DND-41 (cell line): ENCODE measurements around the gene ABLIM2.

Experiments used
- EZH2 ChIP-seq: IDR thresholded peaks from 3 replicates; pipeline ENCODE4 v1.6.1; 2012; ENCODE audit warnings: borderline replicate concordance, low read depth, mild to moderate bottlenecking, moderate library complexity, low read length, inconsistent platforms; ENCODE audit not compliant: severe bottlenecking
- TF ChIP-seq, protein P1 (sequence below): IDR thresholded peaks from 2 replicates; pipeline ENCODE4 v1.5.1; 2012; ENCODE audit warnings: borderline replicate concordance, low read length, moderate library complexity, mild to moderate bottlenecking; ENCODE audit not compliant: poor library complexity, severe bottlenecking; ENCODE audit errors: extremely low read depth

GRCh38 chr4:8121292-8122015 is 37.2 kb downstream of the ABLIM2 start:
- TF ChIP-seq, protein P1, sequence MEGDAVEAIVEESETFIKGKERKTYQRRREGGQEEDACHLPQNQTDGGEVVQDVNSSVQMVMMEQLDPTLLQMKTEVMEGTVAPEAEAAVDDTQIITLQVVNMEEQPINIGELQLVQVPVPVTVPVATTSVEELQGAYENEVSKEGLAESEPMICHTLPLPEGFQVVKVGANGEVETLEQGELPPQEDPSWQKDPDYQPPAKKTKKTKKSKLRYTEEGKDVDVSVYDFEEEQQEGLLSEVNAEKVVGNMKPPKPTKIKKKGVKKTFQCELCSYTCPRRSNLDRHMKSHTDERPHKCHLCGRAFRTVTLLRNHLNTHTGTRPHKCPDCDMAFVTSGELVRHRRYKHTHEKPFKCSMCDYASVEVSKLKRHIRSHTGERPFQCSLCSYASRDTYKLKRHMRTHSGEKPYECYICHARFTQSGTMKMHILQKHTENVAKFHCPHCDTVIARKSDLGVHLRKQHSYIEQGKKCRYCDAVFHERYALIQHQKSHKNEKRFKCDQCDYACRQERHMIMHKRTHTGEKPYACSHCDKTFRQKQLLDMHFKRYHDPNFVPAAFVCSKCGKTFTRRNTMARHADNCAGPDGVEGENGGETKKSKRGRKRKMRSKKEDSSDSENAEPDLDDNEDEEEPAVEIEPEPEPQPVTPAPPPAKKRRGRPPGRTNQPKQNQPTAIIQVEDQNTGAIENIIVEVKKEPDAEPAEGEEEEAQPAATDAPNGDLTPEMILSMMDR, result no peak
- TF ChIP-seq EZH2, result no peak
